ENCODE measurements around the gene UST.
"Not testable (repeated sequence)": the region's sequence is repeated elsewhere in the genome, so short reads cannot be mapped to it uniquely, and the experiment has no call there.

Gene UST

GRCh38 chr6:148764259-148765020, 17.6 kb downstream of the UST start:
- peaks cover 10 to 16% of the 10 kb centered on the region in 2 donors for H3K4me1 ChIP-seq (ENCODE audit: control insufficient read depth in 1 of 2, insufficient read depth in 2 of 2, low read length in 2 of 2)
- H3K9ac ChIP-seq (ENCODE audit: low read depth in 1 of 2, low read length in 2 of 2): not testable (repeated sequence)

DNA sequence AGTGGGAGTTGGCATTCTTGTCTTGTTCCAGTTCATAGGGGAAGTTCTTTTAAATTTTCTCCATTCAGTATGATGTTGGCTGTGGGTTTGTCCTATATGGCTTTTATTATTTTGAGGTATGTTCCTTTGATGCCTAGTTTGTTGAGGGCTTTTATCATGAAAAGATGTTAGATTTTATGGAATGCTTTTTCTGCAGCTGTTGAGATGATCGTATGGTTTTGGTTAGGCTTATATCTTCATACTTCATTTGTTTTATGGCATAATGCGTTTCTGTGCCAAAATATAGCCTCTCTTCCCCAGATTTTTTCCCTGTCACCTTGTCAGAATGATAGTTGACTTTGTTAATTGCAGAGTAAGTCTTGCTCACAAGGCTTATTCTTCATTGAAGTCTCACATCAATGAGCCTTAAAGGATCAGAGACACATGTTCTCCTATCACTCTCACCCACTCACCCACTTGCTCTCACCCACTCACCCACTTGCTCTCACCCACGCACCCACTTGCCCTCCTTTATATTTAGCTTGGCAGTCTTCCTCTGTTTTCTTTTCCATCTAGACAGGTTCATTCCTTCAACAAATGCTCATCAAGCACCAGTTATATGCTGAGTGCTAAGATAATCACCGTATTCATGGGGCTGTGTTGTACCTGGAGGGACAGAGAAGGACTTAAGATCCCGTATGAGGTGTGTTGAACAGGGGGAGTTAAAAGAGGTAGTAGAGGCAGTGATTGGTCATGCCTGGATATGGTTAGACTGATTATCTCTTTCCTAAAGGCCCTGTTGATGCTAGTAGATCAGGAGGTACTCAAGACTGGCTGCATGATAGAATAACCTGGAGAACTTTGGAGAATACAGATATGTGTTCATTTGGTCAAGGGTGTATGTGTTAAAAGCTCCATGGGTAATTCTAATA, 19.3 kb downstream of the UST start:
- no peaks in the 10 kb centered on the region for H3K9me3 ChIP-seq (ENCODE audit: control insufficient read depth in 1 of 2, low read length in 2 of 2)
- no peak overlapping the region for H3K9ac ChIP-seq (ENCODE audit: low read depth in 1 of 2, low read length in 2 of 2)
- peaks cover 5 to 7% of the 10 kb centered on the region in 2 donors for H3K4me1 ChIP-seq (ENCODE audit: control insufficient read depth in 1 of 2, insufficient read depth in 2 of 2, low read length in 2 of 2)
- H3K4me3 ChIP-seq (ENCODE audit: low read depth in 1 of 2, low read length in 2 of 2): no peak overlapping the region
- H3K36me3 ChIP-seq (ENCODE audit: control insufficient read depth in 1 of 2, insufficient read depth in 2 of 2, low read length in 2 of 2): no peaks in the 10 kb centered on the region
- no peaks in the 10 kb centered on the region for H3K27me3 ChIP-seq (ENCODE audit: control insufficient read depth in 1 of 2, insufficient read depth in 2 of 2, low read length in 2 of 2)
- H3K27ac ChIP-seq (ENCODE audit: low read depth, low read length): no peak overlapping the region

More at GRCh38 chr6:148764259-148765020, 17.6 kb downstream of the UST start:
- H3K4me3 ChIP-seq (ENCODE audit: low read depth in 1 of 2, low read length in 2 of 2); H3K27me3 ChIP-seq (ENCODE audit: control insufficient read depth in 1 of 2, insufficient read depth in 2 of 2, low read length in 2 of 2); H3K36me3 ChIP-seq (ENCODE audit: control insufficient read depth in 1 of 2, insufficient read depth in 2 of 2, low read length in 2 of 2); H3K9me3 ChIP-seq (ENCODE audit: control insufficient read depth in 1 of 2, low read length in 2 of 2); H3K27ac ChIP-seq (ENCODE audit: low read depth, low read length): not testable (repeated sequence)

DNA sequence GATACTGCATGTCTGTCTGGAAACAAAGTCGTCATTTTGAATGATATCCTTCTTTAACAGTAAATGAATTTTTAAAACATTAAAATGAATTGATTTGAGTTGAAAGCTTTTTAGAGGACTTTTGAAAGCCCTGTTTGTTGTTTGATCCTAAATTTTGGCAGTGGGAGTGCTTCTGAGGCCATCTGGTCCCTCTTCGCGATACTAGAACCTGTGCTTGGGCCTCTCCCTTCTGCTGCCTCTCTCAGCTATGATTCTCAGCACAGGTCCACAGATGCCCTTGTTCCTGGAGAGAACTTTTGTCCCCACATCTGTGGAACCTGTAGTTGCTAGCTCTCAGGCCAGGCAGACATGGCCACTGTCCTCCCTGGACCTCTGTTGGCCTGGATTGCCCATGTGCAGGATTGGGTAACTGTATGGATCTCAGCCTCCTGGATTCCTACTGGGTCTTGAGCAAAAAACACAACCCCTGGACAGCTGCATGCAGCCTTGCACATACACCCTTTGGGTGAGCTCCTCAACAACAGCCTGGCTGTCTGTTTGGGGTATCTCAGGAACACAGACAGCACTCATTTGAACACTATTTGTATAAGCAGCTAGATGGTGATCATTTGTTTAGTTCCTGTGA, 21.9 kb downstream of the UST start:
- Histone ChIP-seq H3K9ac (ENCODE audit: low read depth in 1 of 2, low read length in 2 of 2) (no peak overlapping the region), H3K4me3 (ENCODE audit: low read depth in 1 of 2, low read length in 2 of 2) (no peak overlapping the region), H3K36me3 (ENCODE audit: control insufficient read depth in 1 of 2, insufficient read depth in 2 of 2, low read length in 2 of 2) (no peaks in the 10 kb centered on the region)

DNA sequence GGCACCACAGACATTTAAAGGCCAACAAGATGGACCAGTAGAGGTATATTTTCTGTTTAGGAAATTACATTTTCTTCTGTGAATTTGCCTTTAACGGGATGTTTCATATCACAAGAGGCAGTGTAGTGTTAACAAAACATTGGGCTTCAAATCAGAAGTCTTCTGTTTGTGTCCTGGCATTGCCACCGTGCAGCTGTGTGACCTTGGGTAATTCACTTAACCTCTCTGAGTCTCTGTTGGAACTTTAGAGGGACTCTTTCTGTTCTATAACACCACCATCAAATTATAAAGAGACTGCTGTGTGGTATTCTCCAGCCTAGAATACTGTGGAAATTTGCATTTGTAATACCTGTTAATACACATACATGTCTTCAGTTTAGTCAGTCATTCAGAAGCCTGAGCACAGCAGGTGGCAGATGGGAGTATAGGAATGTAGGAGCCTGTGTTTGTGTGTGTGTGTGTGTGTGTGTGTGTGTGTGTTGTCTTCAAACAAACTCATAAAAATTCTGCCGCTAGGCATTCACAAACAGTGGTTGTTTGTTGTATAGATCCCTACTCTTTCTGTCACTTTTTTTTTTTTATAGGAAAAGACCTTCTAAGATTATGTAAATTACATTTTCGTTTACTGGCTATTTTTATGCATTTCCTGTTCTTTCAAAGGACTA, 22.6 kb downstream of the UST start:
- Histone ChIP-seq H3K9me3 (ENCODE audit: control insufficient read depth in 1 of 2, low read length in 2 of 2) (no peaks in the 10 kb centered on the region), H3K4me3 (ENCODE audit: low read depth in 1 of 2, low read length in 2 of 2) (no peak overlapping the region), H3K27me3 (ENCODE audit: control insufficient read depth in 1 of 2, insufficient read depth in 2 of 2, low read length in 2 of 2) (no peaks in the 10 kb centered on the region), H3K36me3 (ENCODE audit: control insufficient read depth in 1 of 2, insufficient read depth in 2 of 2, low read length in 2 of 2) (no peaks in the 10 kb centered on the region), H3K9ac (ENCODE audit: low read depth in 1 of 2, low read length in 2 of 2) (no peak overlapping the region), H3K27ac (ENCODE audit: low read depth, low read length) (no peak overlapping the region), H3K4me1 (ENCODE audit: control insufficient read depth in 1 of 2, insufficient read depth in 2 of 2, low read length in 2 of 2) (peaks cover 0 to 2% of the 10 kb centered on the region in 2 donors)

More for the DNA sequence above, 21.9 kb downstream of the UST start:
- H3K9me3 ChIP-seq (ENCODE audit: control insufficient read depth in 1 of 2, low read length in 2 of 2): no peaks in the 10 kb centered on the region
- H3K27ac ChIP-seq (ENCODE audit: low read depth, low read length): no peak overlapping the region
- H3K27me3 ChIP-seq (ENCODE audit: control insufficient read depth in 1 of 2, insufficient read depth in 2 of 2, low read length in 2 of 2): no peaks in the 10 kb centered on the region
- H3K4me1 ChIP-seq (ENCODE audit: control insufficient read depth in 1 of 2, insufficient read depth in 2 of 2, low read length in 2 of 2): peaks cover 0 to 2% of the 10 kb centered on the region in 2 donors

DNA sequence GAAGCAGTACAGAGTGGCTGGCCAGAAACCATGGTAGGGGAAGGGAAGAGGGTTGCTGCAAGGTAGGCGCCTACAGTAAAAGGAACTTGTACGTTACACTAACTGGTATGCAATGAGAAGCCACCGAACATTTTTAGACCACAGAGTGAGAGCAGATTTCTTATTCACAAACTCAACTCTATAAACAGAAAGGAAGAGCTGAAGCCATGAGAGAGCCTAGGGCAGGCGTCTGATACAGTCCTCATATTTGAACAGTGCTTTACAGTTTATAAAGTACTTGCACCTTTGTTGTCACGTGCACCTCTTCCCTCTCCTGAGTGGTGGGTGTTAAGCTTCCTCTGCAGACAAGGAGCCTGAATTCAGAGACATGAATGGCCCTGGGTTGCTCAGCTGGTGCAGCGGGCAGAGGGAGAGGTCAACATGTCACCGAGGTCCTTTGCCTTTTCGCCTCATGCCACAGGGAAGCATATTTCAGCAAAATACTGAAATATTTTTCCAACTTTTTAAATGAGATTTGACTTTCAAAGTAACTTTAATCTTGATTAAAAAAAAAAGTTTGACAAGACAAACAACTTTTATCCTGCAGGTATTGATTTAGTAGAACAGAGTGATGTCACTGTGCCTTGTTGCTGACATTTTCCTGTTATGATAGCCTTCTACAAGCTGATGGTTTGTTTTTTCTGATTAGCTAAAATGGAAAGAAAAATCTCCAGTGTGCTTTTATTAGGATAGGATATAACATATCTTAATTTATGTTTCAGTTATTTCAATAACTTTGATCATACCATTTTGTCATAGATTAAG, 23.8 kb downstream of the UST start:
- no peak overlapping the region for H3K9ac ChIP-seq (ENCODE audit: low read depth in 1 of 2, low read length in 2 of 2)
- H3K4me3 ChIP-seq (ENCODE audit: low read depth in 1 of 2, low read length in 2 of 2): no peak overlapping the region
- H3K4me1 ChIP-seq (ENCODE audit: control insufficient read depth in 1 of 2, insufficient read depth in 2 of 2, low read length in 2 of 2): peaks cover 0 to 2% of the 10 kb centered on the region in 2 donors
- H3K9me3 ChIP-seq (ENCODE audit: control insufficient read depth in 1 of 2, low read length in 2 of 2): no peaks in the 10 kb centered on the region
- no peak overlapping the region for H3K27ac ChIP-seq (ENCODE audit: low read depth, low read length)
- no peaks in the 10 kb centered on the region for H3K27me3 ChIP-seq (ENCODE audit: control insufficient read depth in 1 of 2, insufficient read depth in 2 of 2, low read length in 2 of 2)
- H3K36me3 ChIP-seq (ENCODE audit: control insufficient read depth in 1 of 2, insufficient read depth in 2 of 2, low read length in 2 of 2): no peaks in the 10 kb centered on the region

DNA sequence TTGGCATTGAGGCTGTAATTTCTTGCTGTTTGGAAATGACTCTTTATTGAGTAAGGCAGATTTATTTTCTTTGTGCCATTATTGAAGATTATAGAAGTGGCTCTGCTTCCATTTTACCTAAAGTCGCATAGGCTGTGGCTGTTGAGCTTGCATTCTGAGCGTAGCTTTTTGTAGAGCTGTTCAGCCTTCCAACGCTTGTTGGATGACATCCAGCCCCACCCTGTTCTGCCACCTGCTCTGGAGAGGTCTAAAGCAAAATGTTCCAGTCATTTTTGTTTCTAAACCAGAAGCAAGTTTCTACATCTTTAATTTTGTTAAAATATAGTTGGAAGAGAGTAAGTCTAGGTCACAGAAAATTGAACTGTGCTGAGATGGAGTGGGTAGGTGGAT, 24.4 kb downstream of the UST start:
- Histone ChIP-seq H3K4me3 (ENCODE audit: low read depth in 1 of 2, low read length in 2 of 2) (no peak overlapping the region), H3K27me3 (ENCODE audit: control insufficient read depth in 1 of 2, insufficient read depth in 2 of 2, low read length in 2 of 2) (no peaks in the 10 kb centered on the region), H3K4me1 (ENCODE audit: control insufficient read depth in 1 of 2, insufficient read depth in 2 of 2, low read length in 2 of 2) (peaks cover 0 to 2% of the 10 kb centered on the region in 2 donors), H3K9ac (ENCODE audit: low read depth in 1 of 2, low read length in 2 of 2) (no peak overlapping the region), H3K27ac (ENCODE audit: low read depth, low read length) (no peak overlapping the region), H3K9me3 (ENCODE audit: control insufficient read depth in 1 of 2, low read length in 2 of 2) (no peaks in the 10 kb centered on the region), H3K36me3 (ENCODE audit: control insufficient read depth in 1 of 2, insufficient read depth in 2 of 2, low read length in 2 of 2) (no peaks in the 10 kb centered on the region)

GRCh38 chr6:148771896-148772554, 25.2 kb downstream of the UST start:
- H3K9me3 ChIP-seq (ENCODE audit: control insufficient read depth in 1 of 2, low read length in 2 of 2): no peaks in the 10 kb centered on the region
- H3K27me3 ChIP-seq (ENCODE audit: control insufficient read depth in 1 of 2, insufficient read depth in 2 of 2, low read length in 2 of 2): no peaks in the 10 kb centered on the region
- no peak overlapping the region for H3K9ac ChIP-seq (ENCODE audit: low read depth in 1 of 2, low read length in 2 of 2)
- no peak overlapping the region for H3K4me3 ChIP-seq (ENCODE audit: low read depth in 1 of 2, low read length in 2 of 2)
- peaks cover 0 to 2% of the 10 kb centered on the region in 2 donors for H3K4me1 ChIP-seq (ENCODE audit: control insufficient read depth in 1 of 2, insufficient read depth in 2 of 2, low read length in 2 of 2)
- no peaks in the 10 kb centered on the region for H3K36me3 ChIP-seq (ENCODE audit: control insufficient read depth in 1 of 2, insufficient read depth in 2 of 2, low read length in 2 of 2)
- H3K27ac ChIP-seq (ENCODE audit: low read depth, low read length): no peak overlapping the region

DNA sequence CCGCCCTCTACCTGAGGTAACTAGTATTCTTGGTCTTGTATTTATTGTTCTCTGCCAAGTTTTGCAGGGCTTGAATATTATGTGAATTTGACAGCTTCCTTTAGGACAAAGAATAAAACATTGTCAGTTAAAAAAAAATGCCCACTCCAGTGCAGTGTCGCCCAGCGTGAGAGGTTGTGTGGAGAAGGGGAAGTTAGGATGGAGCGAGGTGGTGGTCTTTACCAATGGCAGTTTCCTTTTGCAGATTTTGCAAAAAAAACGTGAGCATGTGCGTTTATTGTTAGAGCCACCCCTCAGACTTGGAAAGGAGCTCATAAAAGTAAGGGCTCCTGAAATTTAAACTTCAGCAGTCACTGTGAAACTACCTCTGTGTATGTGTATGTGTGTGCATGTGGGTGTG, 28.3 kb downstream of the UST start:
- Histone ChIP-seq H3K9ac (ENCODE audit: low read depth in 1 of 2, low read length in 2 of 2) (no peak overlapping the region), H3K4me3 (ENCODE audit: low read depth in 1 of 2, low read length in 2 of 2) (no peak overlapping the region), H3K27me3 (ENCODE audit: control insufficient read depth in 1 of 2, insufficient read depth in 2 of 2, low read length in 2 of 2) (no peaks in the 10 kb centered on the region), H3K9me3 (ENCODE audit: control insufficient read depth in 1 of 2, low read length in 2 of 2) (no peaks in the 10 kb centered on the region), H3K4me1 (ENCODE audit: control insufficient read depth in 1 of 2, insufficient read depth in 2 of 2, low read length in 2 of 2) (peaks cover 0 to 2% of the 10 kb centered on the region in 2 donors), H3K36me3 (ENCODE audit: control insufficient read depth in 1 of 2, insufficient read depth in 2 of 2, low read length in 2 of 2) (no peaks in the 10 kb centered on the region), H3K27ac (ENCODE audit: low read depth, low read length) (no peak overlapping the region)

Measured in duodenal mucosa (tissue), 2 donors.